PFSK-1 (cell line): ENCODE results near the gene SCN1B.

Source experiments
- TAF1 ChIP-seq: IDR thresholded peaks from 2 replicates; pipeline ENCODE4 v1.6.1; 2012; ENCODE audit warnings: low read length, control low read depth, borderline replicate concordance; ENCODE audit not compliant: insufficient read depth
- TF ChIP-seq, protein P1 (sequence below), 2 experiments: IDR thresholded peaks; 2 replicates each; pipeline versions ENCODE4 v1.6.1 to v1.8.0; 2011 to 2012; ENCODE audit warnings: low read depth in 2 of 2, low read length in 2 of 2, control low read depth in 1 of 2, inconsistent platforms in 1 of 2, mild to moderate bottlenecking in 1 of 2, moderate library complexity in 1 of 2; ENCODE audit not compliant: insufficient read depth in 1 of 2

DNA sequence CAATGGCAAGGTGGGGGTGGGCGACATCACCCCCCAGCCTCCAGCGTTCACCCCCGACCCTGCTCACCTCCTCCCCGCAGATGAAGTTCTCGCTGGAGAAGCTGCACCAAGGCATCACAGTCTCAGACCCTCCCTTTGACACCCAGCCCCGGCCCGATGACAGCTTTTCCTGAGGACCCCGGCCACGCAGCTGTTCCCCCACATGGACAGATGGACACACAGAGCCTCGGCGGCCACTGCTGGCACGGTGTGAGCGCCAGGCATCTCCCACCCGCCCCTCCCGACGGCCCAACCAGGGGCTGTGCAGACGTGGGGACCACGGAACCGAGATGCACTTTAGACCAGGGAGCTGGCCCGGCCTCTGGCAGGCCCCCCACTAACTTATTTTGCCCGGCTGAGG, 4.3 kb upstream of the SCN1B start:
- no peak for TF ChIP-seq TAF1
- TF ChIP-seq, protein P1, sequence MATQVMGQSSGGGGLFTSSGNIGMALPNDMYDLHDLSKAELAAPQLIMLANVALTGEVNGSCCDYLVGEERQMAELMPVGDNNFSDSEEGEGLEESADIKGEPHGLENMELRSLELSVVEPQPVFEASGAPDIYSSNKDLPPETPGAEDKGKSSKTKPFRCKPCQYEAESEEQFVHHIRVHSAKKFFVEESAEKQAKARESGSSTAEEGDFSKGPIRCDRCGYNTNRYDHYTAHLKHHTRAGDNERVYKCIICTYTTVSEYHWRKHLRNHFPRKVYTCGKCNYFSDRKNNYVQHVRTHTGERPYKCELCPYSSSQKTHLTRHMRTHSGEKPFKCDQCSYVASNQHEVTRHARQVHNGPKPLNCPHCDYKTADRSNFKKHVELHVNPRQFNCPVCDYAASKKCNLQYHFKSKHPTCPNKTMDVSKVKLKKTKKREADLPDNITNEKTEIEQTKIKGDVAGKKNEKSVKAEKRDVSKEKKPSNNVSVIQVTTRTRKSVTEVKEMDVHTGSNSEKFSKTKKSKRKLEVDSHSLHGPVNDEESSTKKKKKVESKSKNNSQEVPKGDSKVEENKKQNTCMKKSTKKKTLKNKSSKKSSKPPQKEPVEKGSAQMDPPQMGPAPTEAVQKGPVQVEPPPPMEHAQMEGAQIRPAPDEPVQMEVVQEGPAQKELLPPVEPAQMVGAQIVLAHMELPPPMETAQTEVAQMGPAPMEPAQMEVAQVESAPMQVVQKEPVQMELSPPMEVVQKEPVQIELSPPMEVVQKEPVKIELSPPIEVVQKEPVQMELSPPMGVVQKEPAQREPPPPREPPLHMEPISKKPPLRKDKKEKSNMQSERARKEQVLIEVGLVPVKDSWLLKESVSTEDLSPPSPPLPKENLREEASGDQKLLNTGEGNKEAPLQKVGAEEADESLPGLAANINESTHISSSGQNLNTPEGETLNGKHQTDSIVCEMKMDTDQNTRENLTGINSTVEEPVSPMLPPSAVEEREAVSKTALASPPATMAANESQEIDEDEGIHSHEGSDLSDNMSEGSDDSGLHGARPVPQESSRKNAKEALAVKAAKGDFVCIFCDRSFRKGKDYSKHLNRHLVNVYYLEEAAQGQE (IDR thresholded peaks at IDR 0.05; ENCODE audit: insufficient read depth in 1 of 2, low read depth in 2 of 2, low read length in 2 of 2): no peak
